ENCODE data around the gene TTBK2. TPM values are rescaled to one million over a fixed set of nuclear protein-coding genes. Genes with fewer than 3 reads are reported as not detected.

TTBK2 gene
- total RNA-seq, 1 donor from 2014 or later: 32.4 TPM

DNA sequence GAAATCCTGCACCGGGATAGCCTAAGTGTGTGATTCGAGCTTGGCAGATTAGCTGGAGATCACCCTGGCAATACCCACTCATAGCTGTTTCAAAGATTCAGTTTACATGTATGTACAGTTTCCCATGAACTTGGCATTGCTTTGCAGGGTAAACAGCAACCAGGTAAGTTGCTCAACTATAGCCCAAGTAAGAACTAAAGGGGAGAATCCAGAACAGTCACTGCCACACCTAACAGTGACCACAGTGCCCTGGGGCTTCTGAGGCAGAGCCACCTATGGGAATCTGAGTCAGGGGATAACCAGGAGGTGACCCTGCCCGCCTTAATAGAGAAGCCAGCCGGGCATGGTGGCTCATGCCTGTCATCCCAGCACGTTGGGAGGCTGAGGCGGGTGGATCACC, 199.6 kb downstream of the TTBK2 start:
- Histone ChIP-seq H3K36me3 (no peaks in the 10 kb centered on the region), H3K4me3 (no peak overlapping the region)

DNA sequence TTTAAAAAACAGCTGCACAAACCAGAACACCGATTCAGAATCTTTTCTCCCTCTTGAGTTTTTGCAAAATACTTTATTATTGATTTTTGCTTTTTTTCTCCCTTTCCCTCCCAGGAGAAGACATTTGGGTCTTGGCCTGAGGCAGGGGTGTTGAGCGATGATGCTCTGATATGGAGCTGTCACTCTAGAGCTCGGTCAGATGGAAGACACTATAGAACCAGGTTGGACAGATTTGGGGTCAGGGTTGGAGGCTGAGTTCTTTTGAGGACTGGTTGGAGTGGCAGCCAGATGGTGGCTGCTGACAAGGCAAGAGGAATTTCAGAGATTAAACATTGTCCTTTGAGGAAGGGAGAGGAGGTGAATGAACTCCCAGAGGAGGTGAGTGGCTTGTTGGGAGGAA, 200.5 kb downstream of the TTBK2 start:
- no peak for DNase-seq (ENCODE audit: low spot score)
- Histone ChIP-seq H4K20me1 (ENCODE audit: low read depth) (no peaks in the 10 kb centered on the region), H3K27me3 (no peaks in the 10 kb centered on the region), H3K27ac (no peak overlapping the region), H3K9ac (no peak overlapping the region), H3K9me3 (ENCODE audit: low read depth) (no peaks in the 10 kb centered on the region), H3K36me3 (no peaks in the 10 kb centered on the region), H3F3A (ENCODE audit: low read depth) (no peaks in the 10 kb centered on the region), H3K79me2 (ENCODE audit: low read depth) (no peaks in the 10 kb centered on the region), H3K4me1 (no peaks in the 10 kb centered on the region), H3K4me2 (no peak overlapping the region), H3K4me3 (no peak overlapping the region), H2AFZ (replicated peaks) (no peak overlapping the region)
- peaks cover 8% of the 10 kb centered on the region for H3K4me1 Mint-ChIP-seq
- no peak overlapping the region for H3K4me3 Mint-ChIP-seq
- H3K36me3 Mint-ChIP-seq: peaks cover 14% of the 10 kb centered on the region
- H3K27me3 Mint-ChIP-seq (ENCODE audit: insufficient read depth, low read depth): peaks cover 4% of the 10 kb centered on the region
- H3K27ac Mint-ChIP-seq: no peak overlapping the region
- TF ChIP-seq EZH2phosphoT487 (IDR thresholded peaks at IDR 0.05) (no peak), EZH2 (IDR thresholded peaks at IDR 0.05) (no peak)
- TF ChIP-seq, protein P1, sequence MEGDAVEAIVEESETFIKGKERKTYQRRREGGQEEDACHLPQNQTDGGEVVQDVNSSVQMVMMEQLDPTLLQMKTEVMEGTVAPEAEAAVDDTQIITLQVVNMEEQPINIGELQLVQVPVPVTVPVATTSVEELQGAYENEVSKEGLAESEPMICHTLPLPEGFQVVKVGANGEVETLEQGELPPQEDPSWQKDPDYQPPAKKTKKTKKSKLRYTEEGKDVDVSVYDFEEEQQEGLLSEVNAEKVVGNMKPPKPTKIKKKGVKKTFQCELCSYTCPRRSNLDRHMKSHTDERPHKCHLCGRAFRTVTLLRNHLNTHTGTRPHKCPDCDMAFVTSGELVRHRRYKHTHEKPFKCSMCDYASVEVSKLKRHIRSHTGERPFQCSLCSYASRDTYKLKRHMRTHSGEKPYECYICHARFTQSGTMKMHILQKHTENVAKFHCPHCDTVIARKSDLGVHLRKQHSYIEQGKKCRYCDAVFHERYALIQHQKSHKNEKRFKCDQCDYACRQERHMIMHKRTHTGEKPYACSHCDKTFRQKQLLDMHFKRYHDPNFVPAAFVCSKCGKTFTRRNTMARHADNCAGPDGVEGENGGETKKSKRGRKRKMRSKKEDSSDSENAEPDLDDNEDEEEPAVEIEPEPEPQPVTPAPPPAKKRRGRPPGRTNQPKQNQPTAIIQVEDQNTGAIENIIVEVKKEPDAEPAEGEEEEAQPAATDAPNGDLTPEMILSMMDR (IDR thresholded peaks at IDR 0.05): no peak
- H3K9me3 Mint-ChIP-seq: no peaks in the 10 kb centered on the region

More for the DNA sequence above, 199.6 kb downstream of the TTBK2 start:
- Mint-ChIP-seq H3K9me3 (no peaks in the 10 kb centered on the region), H3K4me1 (peaks cover 8% of the 10 kb centered on the region), H3K36me3 (peaks cover 19% of the 10 kb centered on the region), H3K27me3 (ENCODE audit: insufficient read depth, low read depth) (peaks cover 6% of the 10 kb centered on the region), H3K4me3 (no peak overlapping the region), H3K27ac (no peak overlapping the region)
- H3K4me2 ChIP-seq: no peak overlapping the region
- TF ChIP-seq EZH2phosphoT487 (IDR thresholded peaks at IDR 0.05) (no peak), EZH2 (IDR thresholded peaks at IDR 0.05) (no peak)
- TF ChIP-seq, protein P1 (IDR thresholded peaks at IDR 0.05): no peak
- H3K9ac ChIP-seq: no peak overlapping the region
- no peak overlapping the region for H3K27ac ChIP-seq
- H3K4me1 ChIP-seq: no peaks in the 10 kb centered on the region
- DNase-seq (ENCODE audit: low spot score): no peak
- H2AFZ ChIP-seq (replicated peaks): no peak overlapping the region
- H3K27me3 ChIP-seq: no peaks in the 10 kb centered on the region
- no peaks in the 10 kb centered on the region for H4K20me1 ChIP-seq (ENCODE audit: low read depth)
- H3K9me3 ChIP-seq (ENCODE audit: low read depth): no peaks in the 10 kb centered on the region
- H3F3A ChIP-seq (ENCODE audit: low read depth): no peaks in the 10 kb centered on the region
- no peaks in the 10 kb centered on the region for H3K79me2 ChIP-seq (ENCODE audit: low read depth)

DNA sequence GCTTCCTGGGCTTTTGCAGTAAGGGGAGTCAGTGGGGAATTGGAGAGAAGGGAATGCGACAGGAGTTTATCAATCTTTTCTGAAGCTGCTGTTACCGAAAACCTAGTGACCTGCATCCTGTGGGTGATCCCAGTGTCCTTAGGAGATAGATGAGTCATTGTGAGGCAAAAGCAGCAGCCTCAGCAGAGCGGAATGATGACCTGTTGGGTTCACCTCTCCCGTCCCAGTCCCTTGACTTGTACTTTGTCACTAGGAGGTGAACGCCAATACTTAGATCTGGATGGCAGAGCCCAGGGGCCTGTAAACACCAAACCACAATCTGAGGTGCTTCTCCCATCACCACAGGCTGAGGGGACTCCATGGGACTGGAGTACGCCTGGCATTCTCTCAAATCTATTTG, 201.5 kb downstream of the TTBK2 start:
- H3K4me2 ChIP-seq: no peak overlapping the region
- Mint-ChIP-seq H3K4me1 (peaks cover 8% of the 10 kb centered on the region), H3K36me3 (peaks cover 8% of the 10 kb centered on the region), H3K9me3 (no peaks in the 10 kb centered on the region), H3K27ac (no peak overlapping the region), H3K27me3 (ENCODE audit: insufficient read depth, low read depth) (peaks cover 2% of the 10 kb centered on the region), H3K4me3 (no peak overlapping the region)
- no peak overlapping the region for H2AFZ ChIP-seq (replicated peaks)
- no peak for TF ChIP-seq EZH2phosphoT487 (IDR thresholded peaks at IDR 0.05)
- H3K79me2 ChIP-seq (ENCODE audit: low read depth): no peaks in the 10 kb centered on the region
- no peak overlapping the region for H3K4me3 ChIP-seq
- no peak overlapping the region for H3K27ac ChIP-seq
- DNase-seq (ENCODE audit: low spot score): no peak
- H3K27me3 ChIP-seq: no peaks in the 10 kb centered on the region
- H3K9me3 ChIP-seq (ENCODE audit: low read depth): no peaks in the 10 kb centered on the region
- no peak overlapping the region for H3K9ac ChIP-seq
- no peaks in the 10 kb centered on the region for H3F3A ChIP-seq (ENCODE audit: low read depth)
- no peaks in the 10 kb centered on the region for H4K20me1 ChIP-seq (ENCODE audit: low read depth)
- H3K36me3 ChIP-seq: no peaks in the 10 kb centered on the region
- H3K4me1 ChIP-seq: no peaks in the 10 kb centered on the region

DNA sequence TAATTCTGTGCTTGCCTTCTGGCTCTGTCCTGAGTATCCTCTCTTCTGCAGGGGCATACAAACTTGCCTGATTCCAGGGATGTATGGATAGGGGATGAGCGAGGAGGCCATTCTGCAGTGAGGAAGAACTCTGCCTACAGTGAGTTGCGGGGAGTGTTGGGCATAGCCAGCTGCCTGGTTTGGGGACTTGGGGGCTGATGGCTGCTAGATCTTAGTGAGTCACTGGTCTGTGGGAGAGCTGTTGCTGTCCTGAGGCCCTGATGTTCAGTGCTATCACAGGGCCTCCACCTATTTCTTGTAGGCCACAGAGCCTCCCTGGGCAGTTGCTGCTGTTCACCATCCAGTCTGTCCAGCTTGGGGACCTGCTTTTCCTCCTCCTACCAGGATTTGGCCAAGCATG, 204.0 kb downstream of the TTBK2 start:
- no peak for DNase-seq (ENCODE audit: low spot score)
- Mint-ChIP-seq H3K27ac (no peak overlapping the region), H3K4me1 (no peaks in the 10 kb centered on the region), H3K4me3 (no peak overlapping the region), H3K27me3 (ENCODE audit: insufficient read depth, low read depth) (no peaks in the 10 kb centered on the region), H3K9me3 (no peaks in the 10 kb centered on the region), H3K36me3 (peaks cover 6% of the 10 kb centered on the region)
- H3K9ac ChIP-seq: no peak overlapping the region
- TF ChIP-seq EZH2 (IDR thresholded peaks at IDR 0.05) (no peak), EZH2phosphoT487 (IDR thresholded peaks at IDR 0.05) (no peak)
- TF ChIP-seq, protein P1 (IDR thresholded peaks at IDR 0.05): no peak
- H2AFZ ChIP-seq (replicated peaks): no peak overlapping the region
- H3K9me3 ChIP-seq (ENCODE audit: low read depth): no peaks in the 10 kb centered on the region
- H3K36me3 ChIP-seq: no peaks in the 10 kb centered on the region
- H3K79me2 ChIP-seq (ENCODE audit: low read depth): no peaks in the 10 kb centered on the region
- no peak overlapping the region for H3K4me3 ChIP-seq
- no peak overlapping the region for H3K27ac ChIP-seq
- no peaks in the 10 kb centered on the region for H3K27me3 ChIP-seq
- H3F3A ChIP-seq (ENCODE audit: low read depth): no peaks in the 10 kb centered on the region
- no peaks in the 10 kb centered on the region for H3K4me1 ChIP-seq
- H4K20me1 ChIP-seq (ENCODE audit: low read depth): no peaks in the 10 kb centered on the region
- H3K4me2 ChIP-seq: no peak overlapping the region

Measured in neural progenitor cell (in vitro differentiated cells).